Fibroblast of lung (primary cell): ENCODE measurements around the gene ADORA1. TPM values are rescaled to one million over a fixed set of nuclear protein-coding genes. Genes with fewer than 3 reads are reported as not detected.

Experiments
- DNase-seq, 2 donors: peaks; one replicate each; pipeline versions ENCODE4 v3.0.0 to v3.0.0-alpha.2; 2010; ENCODE audit warnings: low read depth in 2 of 2
- H2AFZ ChIP-seq: 2 replicates; pipeline ENCODE4 v1.5.1; 2012; ENCODE audit warnings: low read length, control low read depth, inconsistent platforms
- H3K27ac ChIP-seq: 2 replicates; pipeline ENCODE4 v1.5.1; 2011; ENCODE audit warnings: low read length, control low read depth; ENCODE audit not compliant: insufficient read depth
- H3K27me3 ChIP-seq: 2 replicates; pipeline ENCODE4 v1.5.1; 2011; ENCODE audit warnings: mild to moderate bottlenecking, low read length; ENCODE audit not compliant: control insufficient read depth, insufficient read depth
- H3K36me3 ChIP-seq: 2 replicates; pipeline ENCODE4 v1.5.1; 2011; ENCODE audit warnings: low read length; ENCODE audit not compliant: control insufficient read depth, insufficient read depth
- H3K4me1 ChIP-seq: 2 replicates; pipeline ENCODE4 v1.5.1; 2011; ENCODE audit warnings: low read length; ENCODE audit not compliant: control insufficient read depth, insufficient read depth; ENCODE audit errors: extremely low read depth
- H3K4me2 ChIP-seq: 2 replicates; pipeline ENCODE4 v1.5.1; 2011; ENCODE audit warnings: low read length, control low read depth; ENCODE audit not compliant: insufficient read depth; ENCODE audit errors: extremely low read depth
- H3K4me3 ChIP-seq, 4 experiments: fragments of 200-600 bp in 1 of 4; sonication (generic) in 1 of 4; replicated peaks in 1 of 4; 2 replicates each; pipeline ENCODE4 v1.5.1; 2011 to 2016; ENCODE audit warnings: low read length in 4 of 4, low read depth in 3 of 4, mild to moderate bottlenecking in 3 of 4, control low read depth in 2 of 4, inconsistent platforms in 1 of 4, mixed read lengths in 1 of 4; ENCODE audit not compliant: insufficient read depth in 1 of 4; ENCODE audit errors: control extremely low read depth in 1 of 4
- H3K79me2 ChIP-seq: 2 replicates; pipeline ENCODE4 v1.5.1; 2012; ENCODE audit warnings: mild to moderate bottlenecking, low read length, inconsistent platforms; ENCODE audit not compliant: control insufficient read depth, insufficient read depth
- H3K9ac ChIP-seq: 2 replicates; pipeline ENCODE4 v1.5.1; 2011; ENCODE audit warnings: mild to moderate bottlenecking, low read length, control low read depth; ENCODE audit not compliant: insufficient read depth
- H3K9me3 ChIP-seq: 2 replicates; pipeline ENCODE4 v1.5.1; 2012; ENCODE audit warnings: low read depth, low read length; ENCODE audit not compliant: control insufficient read depth, insufficient read depth
- H4K20me1 ChIP-seq: 2 replicates; pipeline ENCODE4 v1.5.1; 2011; ENCODE audit warnings: low read length; ENCODE audit not compliant: control insufficient read depth, insufficient read depth; ENCODE audit errors: extremely low read depth
- CTCF ChIP-seq, 2 donors: IDR thresholded peaks in 1 of 2; conservative IDR thresholded peaks in 1 of 2; 1 replicate in 1 of 2; 2 replicates in 1 of 2; pipeline ENCODE4 v1.5.1; 2011 to 2012; ENCODE audit warnings: low read length in 2 of 2, control low read depth in 1 of 2, inconsistent platforms in 1 of 2, low read depth in 1 of 2, mild to moderate bottlenecking in 1 of 2
- EZH2 ChIP-seq: IDR thresholded peaks from 2 replicates; pipeline ENCODE4 v1.5.1; 2012; ENCODE audit warnings: low read length, control low read depth, mild to moderate bottlenecking; ENCODE audit errors: missing control alignments
- polyA plus RNA-seq, 2 donors: library from polyadenylated mRNA; depleted of rRNA in 1 of 2; stranded (reverse) in 1 of 2; unstranded in 1 of 2; fragments of >200 nt; gene quantifications; 2 replicates each; pipeline ENCODE4 v1.2.1, GENCODE V29; 2011 to 2012; ENCODE audit warnings: missing spikeins in 1 of 2
- total RNA-seq: library from RNA; depleted of rRNA; stranded (reverse); fragments of >200 nt; gene quantifications from 2 replicates; pipeline ENCODE4 v1.2.1, GENCODE V29; 2014

The ADORA1 gene
- total and polyA plus RNA-seq, 2 donors (not counting 1 experiment from before 2014, with no cell fraction given) = 1.5 to 6.1 TPM

- H3K9ac ChIP-seq = no peak within 1 kb of the TSS
- no peaks in the 10 kb centered on the region for H3K36me3 ChIP-seq
- H3K4me3 ChIP-seq = no peak within 1 kb of the TSS
- H3K27ac ChIP-seq = no peak within 1 kb of the TSS
- no peak within 1 kb of the TSS for H3K4me2 ChIP-seq
- H3K4me1 ChIP-seq = no peaks in the 10 kb centered on the region
- H3K9me3 ChIP-seq = no peaks in the 10 kb centered on the region
- no peaks in the 10 kb centered on the region for H3K27me3 ChIP-seq
- H2AFZ ChIP-seq = no peak within 1 kb of the TSS
- no peaks in the 10 kb centered on the region for H3K79me2 ChIP-seq
- TF ChIP-seq CTCF (conservative IDR thresholded peaks at IDR 0.05 in 1 of 2, IDR thresholded peaks at IDR 0.05 in 1 of 2; ENCODE audit: low read depth in 1 of 2, low read length in 2 of 2) = no peak
- no peak for TF ChIP-seq EZH2
- peak in 1 of 2 donors; percentile 13 for DNase-seq
- H4K20me1 ChIP-seq = no peaks in the 10 kb centered on the region
Observed at GRCh38 chr1:203186446-203187303, 59.1 kb downstream of the ADORA1 start, which contains the start of gene CHI3L1. Gene CHI3L1, minus strand, starts transcription at chr1:203186704. Its CDS starts 81 bp downstream, at chr1:203186623.

- Histone ChIP-seq H3K4me2 (no peak overlapping the region), H3K9ac (no peak overlapping the region), H3K4me3 (no peak overlapping the region)
Observed at GRCh38 chr1:203187304-203187685, 59.8 kb downstream of the ADORA1 start.

More at GRCh38 chr1:203187304-203187685, 59.8 kb downstream of the ADORA1 start:
- DNase-seq = no peak
- H3K27me3 ChIP-seq = no peaks in the 10 kb centered on the region
- H3K79me2 ChIP-seq = no peaks in the 10 kb centered on the region
- TF ChIP-seq CTCF (conservative IDR thresholded peaks at IDR 0.05 in 1 of 2, IDR thresholded peaks at IDR 0.05 in 1 of 2; ENCODE audit: low read depth in 1 of 2, low read length in 2 of 2) (no peak), EZH2 (no peak)
- H3K4me1 ChIP-seq = no peaks in the 10 kb centered on the region
- no peaks in the 10 kb centered on the region for H3K36me3 ChIP-seq
- no peak overlapping the region for H3K27ac ChIP-seq
- H4K20me1 ChIP-seq = no peaks in the 10 kb centered on the region
- no peaks in the 10 kb centered on the region for H3K9me3 ChIP-seq
- H2AFZ ChIP-seq = no peak overlapping the region
